GM23338 (cell line): ENCODE data around the gene ELFN1. TPM values are rescaled to one million over a fixed set of nuclear protein-coding genes. Genes with fewer than 3 reads are reported as not detected.

Experiments used
- ATAC-seq: fragments of 200-7000 bp; cut with Tn5 transposase; 3 replicates; pipeline ENCODE4 v1.9.1; 2020
- DNase-seq: peaks from one replicate; pipeline ENCODE4 v3.0.0-alpha.2; 2015; ENCODE audit warnings: low spot score
- H2AFZ ChIP-seq: fragments of 200-600 bp; sonication (generic); 2 replicates; pipeline ENCODE4 v1.8.0; 2016; ENCODE audit warnings: antibody characterized with exemption, mild to moderate bottlenecking, moderate library complexity
- H3F3A ChIP-seq: fragments of 200-600 bp; sonication (generic); replicated peaks from 2 replicates; pipeline ENCODE4 v1.8.0; 2017; ENCODE audit warnings: antibody characterized with exemption, mixed run types, low read depth
- H3K27ac ChIP-seq: fragments of 200-600 bp; sonication (generic); 2 replicates; pipeline ENCODE4 v1.6.1; 2016; ENCODE audit warnings: low read depth
- H3K27me3 ChIP-seq: fragments of 200-600 bp; sonication (generic); 2 replicates; pipeline ENCODE4 v1.8.0; 2016; ENCODE audit warnings: mild to moderate bottlenecking, mixed run types, moderate library complexity; ENCODE audit not compliant: insufficient read depth
- H3K36me3 ChIP-seq: fragments of 200-600 bp; sonication (generic); 2 replicates; pipeline ENCODE4 v1.8.0; 2016; ENCODE audit warnings: mild to moderate bottlenecking; ENCODE audit not compliant: insufficient read depth
- H3K4me1 ChIP-seq: fragments of 200-600 bp; sonication (generic); 2 replicates; pipeline ENCODE4 v1.8.0; 2016; ENCODE audit warnings: mild to moderate bottlenecking, moderate library complexity; ENCODE audit not compliant: insufficient read depth
- H3K4me2 ChIP-seq: fragments of 200-600 bp; sonication (generic); 2 replicates; pipeline ENCODE4 v1.7.1; 2017; ENCODE audit warnings: mixed run types
- H3K4me3 ChIP-seq: fragments of 200-600 bp; sonication (generic); 2 replicates; pipeline ENCODE4 v1.6.1; 2016; ENCODE audit warnings: mixed run types
- H3K79me2 ChIP-seq: fragments of 200-600 bp; sonication (generic); replicated peaks from 2 replicates; pipeline ENCODE4 v1.8.0; 2017; ENCODE audit warnings: mild to moderate bottlenecking; ENCODE audit not compliant: insufficient read depth
- H3K9me2 ChIP-seq: fragments of 200-600 bp; sonication (generic); 2 replicates; pipeline ENCODE4 v1.8.0; 2017; ENCODE audit not compliant: insufficient read depth
- H4K20me1 ChIP-seq: fragments of 200-600 bp; sonication (generic); replicated peaks from 2 replicates; pipeline ENCODE4 v1.8.0; 2017; ENCODE audit warnings: mild to moderate bottlenecking; ENCODE audit not compliant: insufficient read depth
- H3K27ac Mint-ChIP-seq: 2 replicates; pipeline ENCODE4 v1.8.0; 2020; ENCODE audit warnings: inconsistent platforms, mild to moderate bottlenecking, moderate library complexity, mixed read lengths
- H3K27me3 Mint-ChIP-seq: 3 replicates; pipeline ENCODE4 v1.8.0; 2022; ENCODE audit warnings: low read depth, mild to moderate bottlenecking, moderate library complexity, mixed read lengths, inconsistent platforms; ENCODE audit not compliant: insufficient read depth, poor library complexity
- H3K36me3 Mint-ChIP-seq: 3 replicates; pipeline ENCODE4 v1.8.0; 2021; ENCODE audit warnings: low read depth, mild to moderate bottlenecking, inconsistent platforms, moderate library complexity, mixed read lengths
- H3K4me1 Mint-ChIP-seq: 3 replicates; pipeline ENCODE4 v1.8.0; 2020; ENCODE audit warnings: mild to moderate bottlenecking, inconsistent platforms, mixed read lengths
- H3K4me3 Mint-ChIP-seq: 3 replicates; pipeline ENCODE4 v1.8.0; 2021; ENCODE audit warnings: moderate library complexity, mild to moderate bottlenecking, inconsistent platforms, mixed read lengths
- H3K9me3 Mint-ChIP-seq: 3 replicates; pipeline ENCODE4 v1.8.0; 2020; ENCODE audit warnings: moderate library complexity, mild to moderate bottlenecking, inconsistent platforms, mixed read lengths
- EZH2 ChIP-seq: fragments of 200-600 bp; sonication (generic); IDR thresholded peaks from one replicate; pipeline ENCODE4 v1.8.0; 2017; ENCODE audit warnings: antibody characterized with exemption, mild to moderate bottlenecking, low read depth; ENCODE audit not compliant: unreplicated experiment
- EZH2phosphoT487 ChIP-seq: fragments of 200-600 bp; sonication (generic); IDR thresholded peaks from one replicate; pipeline ENCODE4 v1.8.1; 2018; ENCODE audit warnings: antibody characterized with exemption; ENCODE audit not compliant: unreplicated experiment
- JUNB ChIP-seq: IDR thresholded peaks from one replicate; pipeline ENCODE4 v1.6.1; 2016; ENCODE audit warnings: antibody characterized with exemption; ENCODE audit not compliant: unreplicated experiment
- POLR2AphosphoS5 ChIP-seq: IDR thresholded peaks from 2 replicates; pipeline ENCODE4 v1.6.1; 2016; ENCODE audit warnings: antibody characterized with exemption, low read depth
- ZNF331 ChIP-seq: fragments of 250-450 bp; sonication (Bioruptor Pico); IDR thresholded peaks from 2 replicates; pipeline ENCODE4 v1.5.0; 2020; ENCODE audit warnings: low read depth, mild to moderate bottlenecking, moderate library complexity
- polyA plus RNA-seq: library from polyadenylated mRNA; unstranded; fragments of >200 nt; fragmentation: Nextera tagmentation; extraction: Ambion mirVana; gene quantifications from 2 replicates; pipeline ENCODE4 v1.2.1, GENCODE V29; 2016
- total RNA-seq: library from RNA; depleted of rRNA; stranded (reverse); fragments of >200 nt; shearing (Covaris generic); gene quantifications from 2 replicates; pipeline ENCODE4 v1.2.3, GENCODE V29; 2014
- TF ChIP-seq, protein P1 (sequence below), 2 experiments: fragments of 200-600 bp in 1 of 2; sonication (generic) in 1 of 2; conservative IDR thresholded peaks; 2 replicates each; pipeline versions ENCODE4 v1.5.1 to v1.6.1; 2016 to 2017; ENCODE audit warnings: antibody characterized with exemption in 2 of 2, low read depth in 2 of 2, mild to moderate bottlenecking in 2 of 2, moderate library complexity in 1 of 2
- TF ChIP-seq, protein P2 (sequence below): IDR thresholded peaks from 2 replicates; pipeline ENCODE4 v1.6.1; 2016; ENCODE audit warnings: antibody characterized with exemption
- TF ChIP-seq, protein P3 (sequence below): IDR thresholded peaks from one replicate; pipeline ENCODE4 v1.6.1; 2018; ENCODE audit warnings: antibody characterized with exemption; ENCODE audit not compliant: unreplicated experiment
- TF ChIP-seq, protein P4 (sequence below): fragments of 250-450 bp; sonication (Bioruptor Pico); IDR thresholded peaks from 2 replicates; pipeline ENCODE4 v1.5.0; 2020; ENCODE audit warnings: mild to moderate bottlenecking, moderate library complexity

ELFN1 gene
- total and polyA plus RNA-seq, 2 experiments from 2014 or later, result 0.08 to 3.5 TPM

DNA sequence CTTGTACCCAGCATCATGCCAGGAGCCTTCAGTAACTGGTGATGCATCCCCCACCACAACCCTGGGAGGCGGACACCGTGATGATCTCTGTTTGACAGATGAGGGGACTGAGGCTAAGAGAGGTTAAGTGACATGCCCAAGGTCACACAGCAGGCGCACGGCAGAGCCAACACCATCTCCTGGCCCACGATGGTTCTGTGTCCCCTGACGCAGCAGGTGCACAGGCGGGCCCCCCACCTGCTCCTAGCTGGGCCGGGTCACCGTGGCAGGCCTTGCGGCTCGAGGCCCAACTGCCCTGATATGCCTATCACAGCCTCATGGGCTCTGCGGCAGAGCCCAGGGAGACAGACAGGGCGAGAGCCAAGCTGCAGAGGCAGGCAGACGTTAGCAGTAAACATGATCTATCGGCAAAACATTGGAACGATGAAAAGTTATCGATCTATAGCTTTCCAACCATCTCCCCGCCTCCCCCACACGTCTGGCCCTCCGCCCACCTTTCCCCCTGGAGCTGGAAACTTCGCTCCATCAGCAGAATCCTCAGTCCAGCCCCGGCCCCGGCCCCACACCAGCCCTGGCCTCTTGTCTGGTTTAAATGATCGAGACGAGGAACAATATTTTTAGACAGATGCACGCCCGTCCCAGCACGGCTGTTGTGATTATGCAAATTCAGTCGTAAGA is 65.9 kb downstream of the ELFN1 start:
- ATAC-seq (no peak), DNase-seq (no peak)
- Mint-ChIP-seq H3K4me3 (no peak overlapping the region), H3K36me3 (no peaks in the 10 kb centered on the region), H3K4me1 (no peaks in the 10 kb centered on the region), H3K27ac (no peak overlapping the region), H3K9me3 (peaks cover 3% of the 10 kb centered on the region; the same call in 1 of the 3 replicates), H3K27me3 (peaks cover 8% of the 10 kb centered on the region)
- Histone ChIP-seq H3K9me2 (no peaks in the 10 kb centered on the region), H2AFZ (no peak overlapping the region), H3K27ac (no peak overlapping the region), H3K79me2 (no peaks in the 10 kb centered on the region), H3K4me3 (no peak overlapping the region), H4K20me1 (no peaks in the 10 kb centered on the region), H3F3A (no peaks in the 10 kb centered on the region), H3K4me1 (no peaks in the 10 kb centered on the region), H3K27me3 (no peaks in the 10 kb centered on the region), H3K4me2 (no peak overlapping the region), H3K36me3 (no peaks in the 10 kb centered on the region)
- TF ChIP-seq EZH2 (no peak), POLR2AphosphoS5 (no peak), EZH2phosphoT487 (no peak), JUNB (no peak)
- TF ChIP-seq, protein P1, sequence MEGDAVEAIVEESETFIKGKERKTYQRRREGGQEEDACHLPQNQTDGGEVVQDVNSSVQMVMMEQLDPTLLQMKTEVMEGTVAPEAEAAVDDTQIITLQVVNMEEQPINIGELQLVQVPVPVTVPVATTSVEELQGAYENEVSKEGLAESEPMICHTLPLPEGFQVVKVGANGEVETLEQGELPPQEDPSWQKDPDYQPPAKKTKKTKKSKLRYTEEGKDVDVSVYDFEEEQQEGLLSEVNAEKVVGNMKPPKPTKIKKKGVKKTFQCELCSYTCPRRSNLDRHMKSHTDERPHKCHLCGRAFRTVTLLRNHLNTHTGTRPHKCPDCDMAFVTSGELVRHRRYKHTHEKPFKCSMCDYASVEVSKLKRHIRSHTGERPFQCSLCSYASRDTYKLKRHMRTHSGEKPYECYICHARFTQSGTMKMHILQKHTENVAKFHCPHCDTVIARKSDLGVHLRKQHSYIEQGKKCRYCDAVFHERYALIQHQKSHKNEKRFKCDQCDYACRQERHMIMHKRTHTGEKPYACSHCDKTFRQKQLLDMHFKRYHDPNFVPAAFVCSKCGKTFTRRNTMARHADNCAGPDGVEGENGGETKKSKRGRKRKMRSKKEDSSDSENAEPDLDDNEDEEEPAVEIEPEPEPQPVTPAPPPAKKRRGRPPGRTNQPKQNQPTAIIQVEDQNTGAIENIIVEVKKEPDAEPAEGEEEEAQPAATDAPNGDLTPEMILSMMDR (conservative IDR thresholded peaks at IDR 0.05; ENCODE audit: low read depth in 2 of 2), result no peak
- TF ChIP-seq, protein P2, sequence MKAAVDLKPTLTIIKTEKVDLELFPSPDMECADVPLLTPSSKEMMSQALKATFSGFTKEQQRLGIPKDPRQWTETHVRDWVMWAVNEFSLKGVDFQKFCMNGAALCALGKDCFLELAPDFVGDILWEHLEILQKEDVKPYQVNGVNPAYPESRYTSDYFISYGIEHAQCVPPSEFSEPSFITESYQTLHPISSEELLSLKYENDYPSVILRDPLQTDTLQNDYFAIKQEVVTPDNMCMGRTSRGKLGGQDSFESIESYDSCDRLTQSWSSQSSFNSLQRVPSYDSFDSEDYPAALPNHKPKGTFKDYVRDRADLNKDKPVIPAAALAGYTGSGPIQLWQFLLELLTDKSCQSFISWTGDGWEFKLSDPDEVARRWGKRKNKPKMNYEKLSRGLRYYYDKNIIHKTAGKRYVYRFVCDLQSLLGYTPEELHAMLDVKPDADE, result no peak

DNA sequence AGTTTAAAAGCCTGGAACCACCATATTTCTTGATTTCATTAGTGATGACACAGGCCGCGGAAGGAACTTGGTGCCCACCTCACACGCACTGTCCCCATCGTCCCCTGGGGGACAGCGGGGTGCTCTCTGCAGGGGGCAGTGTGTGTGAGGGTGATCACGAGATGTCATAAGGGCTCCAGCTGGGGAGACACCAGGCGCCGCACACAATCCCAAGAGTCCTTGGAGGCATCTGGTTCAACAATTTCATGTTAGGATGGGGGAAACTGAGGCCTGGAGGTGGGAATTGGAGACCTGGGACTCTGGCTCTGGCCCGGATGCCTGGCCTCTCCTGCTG is 66.4 kb downstream of the ELFN1 start:
- no peak overlapping the region for H3K27ac ChIP-seq
- H4K20me1 ChIP-seq, result no peaks in the 10 kb centered on the region
- peaks cover 8% of the 10 kb centered on the region for H3K27me3 Mint-ChIP-seq
- no peaks in the 10 kb centered on the region for H3K27me3 ChIP-seq
- no peak overlapping the region for H3K4me3 Mint-ChIP-seq
- H3K4me2 ChIP-seq, result no peak overlapping the region
- H3K4me1 Mint-ChIP-seq, result no peaks in the 10 kb centered on the region
- no peak overlapping the region for H2AFZ ChIP-seq
- no peaks in the 10 kb centered on the region for H3K9me2 ChIP-seq
- no peaks in the 10 kb centered on the region for H3K36me3 ChIP-seq
- no peaks in the 10 kb centered on the region for H3F3A ChIP-seq
- H3K4me1 ChIP-seq, result no peaks in the 10 kb centered on the region
- no peaks in the 10 kb centered on the region for H3K9me3 Mint-ChIP-seq
- ATAC-seq (no peak), DNase-seq (no peak)
- H3K36me3 Mint-ChIP-seq, result no peaks in the 10 kb centered on the region
- no peak overlapping the region for H3K27ac Mint-ChIP-seq
- no peaks in the 10 kb centered on the region for H3K79me2 ChIP-seq
- no peak overlapping the region for H3K4me3 ChIP-seq
- no peak for TF ChIP-seq ZNF331 (CRISPR knock-in tag)
- TF ChIP-seq, protein P3, sequence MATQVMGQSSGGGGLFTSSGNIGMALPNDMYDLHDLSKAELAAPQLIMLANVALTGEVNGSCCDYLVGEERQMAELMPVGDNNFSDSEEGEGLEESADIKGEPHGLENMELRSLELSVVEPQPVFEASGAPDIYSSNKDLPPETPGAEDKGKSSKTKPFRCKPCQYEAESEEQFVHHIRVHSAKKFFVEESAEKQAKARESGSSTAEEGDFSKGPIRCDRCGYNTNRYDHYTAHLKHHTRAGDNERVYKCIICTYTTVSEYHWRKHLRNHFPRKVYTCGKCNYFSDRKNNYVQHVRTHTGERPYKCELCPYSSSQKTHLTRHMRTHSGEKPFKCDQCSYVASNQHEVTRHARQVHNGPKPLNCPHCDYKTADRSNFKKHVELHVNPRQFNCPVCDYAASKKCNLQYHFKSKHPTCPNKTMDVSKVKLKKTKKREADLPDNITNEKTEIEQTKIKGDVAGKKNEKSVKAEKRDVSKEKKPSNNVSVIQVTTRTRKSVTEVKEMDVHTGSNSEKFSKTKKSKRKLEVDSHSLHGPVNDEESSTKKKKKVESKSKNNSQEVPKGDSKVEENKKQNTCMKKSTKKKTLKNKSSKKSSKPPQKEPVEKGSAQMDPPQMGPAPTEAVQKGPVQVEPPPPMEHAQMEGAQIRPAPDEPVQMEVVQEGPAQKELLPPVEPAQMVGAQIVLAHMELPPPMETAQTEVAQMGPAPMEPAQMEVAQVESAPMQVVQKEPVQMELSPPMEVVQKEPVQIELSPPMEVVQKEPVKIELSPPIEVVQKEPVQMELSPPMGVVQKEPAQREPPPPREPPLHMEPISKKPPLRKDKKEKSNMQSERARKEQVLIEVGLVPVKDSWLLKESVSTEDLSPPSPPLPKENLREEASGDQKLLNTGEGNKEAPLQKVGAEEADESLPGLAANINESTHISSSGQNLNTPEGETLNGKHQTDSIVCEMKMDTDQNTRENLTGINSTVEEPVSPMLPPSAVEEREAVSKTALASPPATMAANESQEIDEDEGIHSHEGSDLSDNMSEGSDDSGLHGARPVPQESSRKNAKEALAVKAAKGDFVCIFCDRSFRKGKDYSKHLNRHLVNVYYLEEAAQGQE, result no peak
- TF ChIP-seq POLR2AphosphoS5, result no peak
- TF ChIP-seq, protein P4, sequence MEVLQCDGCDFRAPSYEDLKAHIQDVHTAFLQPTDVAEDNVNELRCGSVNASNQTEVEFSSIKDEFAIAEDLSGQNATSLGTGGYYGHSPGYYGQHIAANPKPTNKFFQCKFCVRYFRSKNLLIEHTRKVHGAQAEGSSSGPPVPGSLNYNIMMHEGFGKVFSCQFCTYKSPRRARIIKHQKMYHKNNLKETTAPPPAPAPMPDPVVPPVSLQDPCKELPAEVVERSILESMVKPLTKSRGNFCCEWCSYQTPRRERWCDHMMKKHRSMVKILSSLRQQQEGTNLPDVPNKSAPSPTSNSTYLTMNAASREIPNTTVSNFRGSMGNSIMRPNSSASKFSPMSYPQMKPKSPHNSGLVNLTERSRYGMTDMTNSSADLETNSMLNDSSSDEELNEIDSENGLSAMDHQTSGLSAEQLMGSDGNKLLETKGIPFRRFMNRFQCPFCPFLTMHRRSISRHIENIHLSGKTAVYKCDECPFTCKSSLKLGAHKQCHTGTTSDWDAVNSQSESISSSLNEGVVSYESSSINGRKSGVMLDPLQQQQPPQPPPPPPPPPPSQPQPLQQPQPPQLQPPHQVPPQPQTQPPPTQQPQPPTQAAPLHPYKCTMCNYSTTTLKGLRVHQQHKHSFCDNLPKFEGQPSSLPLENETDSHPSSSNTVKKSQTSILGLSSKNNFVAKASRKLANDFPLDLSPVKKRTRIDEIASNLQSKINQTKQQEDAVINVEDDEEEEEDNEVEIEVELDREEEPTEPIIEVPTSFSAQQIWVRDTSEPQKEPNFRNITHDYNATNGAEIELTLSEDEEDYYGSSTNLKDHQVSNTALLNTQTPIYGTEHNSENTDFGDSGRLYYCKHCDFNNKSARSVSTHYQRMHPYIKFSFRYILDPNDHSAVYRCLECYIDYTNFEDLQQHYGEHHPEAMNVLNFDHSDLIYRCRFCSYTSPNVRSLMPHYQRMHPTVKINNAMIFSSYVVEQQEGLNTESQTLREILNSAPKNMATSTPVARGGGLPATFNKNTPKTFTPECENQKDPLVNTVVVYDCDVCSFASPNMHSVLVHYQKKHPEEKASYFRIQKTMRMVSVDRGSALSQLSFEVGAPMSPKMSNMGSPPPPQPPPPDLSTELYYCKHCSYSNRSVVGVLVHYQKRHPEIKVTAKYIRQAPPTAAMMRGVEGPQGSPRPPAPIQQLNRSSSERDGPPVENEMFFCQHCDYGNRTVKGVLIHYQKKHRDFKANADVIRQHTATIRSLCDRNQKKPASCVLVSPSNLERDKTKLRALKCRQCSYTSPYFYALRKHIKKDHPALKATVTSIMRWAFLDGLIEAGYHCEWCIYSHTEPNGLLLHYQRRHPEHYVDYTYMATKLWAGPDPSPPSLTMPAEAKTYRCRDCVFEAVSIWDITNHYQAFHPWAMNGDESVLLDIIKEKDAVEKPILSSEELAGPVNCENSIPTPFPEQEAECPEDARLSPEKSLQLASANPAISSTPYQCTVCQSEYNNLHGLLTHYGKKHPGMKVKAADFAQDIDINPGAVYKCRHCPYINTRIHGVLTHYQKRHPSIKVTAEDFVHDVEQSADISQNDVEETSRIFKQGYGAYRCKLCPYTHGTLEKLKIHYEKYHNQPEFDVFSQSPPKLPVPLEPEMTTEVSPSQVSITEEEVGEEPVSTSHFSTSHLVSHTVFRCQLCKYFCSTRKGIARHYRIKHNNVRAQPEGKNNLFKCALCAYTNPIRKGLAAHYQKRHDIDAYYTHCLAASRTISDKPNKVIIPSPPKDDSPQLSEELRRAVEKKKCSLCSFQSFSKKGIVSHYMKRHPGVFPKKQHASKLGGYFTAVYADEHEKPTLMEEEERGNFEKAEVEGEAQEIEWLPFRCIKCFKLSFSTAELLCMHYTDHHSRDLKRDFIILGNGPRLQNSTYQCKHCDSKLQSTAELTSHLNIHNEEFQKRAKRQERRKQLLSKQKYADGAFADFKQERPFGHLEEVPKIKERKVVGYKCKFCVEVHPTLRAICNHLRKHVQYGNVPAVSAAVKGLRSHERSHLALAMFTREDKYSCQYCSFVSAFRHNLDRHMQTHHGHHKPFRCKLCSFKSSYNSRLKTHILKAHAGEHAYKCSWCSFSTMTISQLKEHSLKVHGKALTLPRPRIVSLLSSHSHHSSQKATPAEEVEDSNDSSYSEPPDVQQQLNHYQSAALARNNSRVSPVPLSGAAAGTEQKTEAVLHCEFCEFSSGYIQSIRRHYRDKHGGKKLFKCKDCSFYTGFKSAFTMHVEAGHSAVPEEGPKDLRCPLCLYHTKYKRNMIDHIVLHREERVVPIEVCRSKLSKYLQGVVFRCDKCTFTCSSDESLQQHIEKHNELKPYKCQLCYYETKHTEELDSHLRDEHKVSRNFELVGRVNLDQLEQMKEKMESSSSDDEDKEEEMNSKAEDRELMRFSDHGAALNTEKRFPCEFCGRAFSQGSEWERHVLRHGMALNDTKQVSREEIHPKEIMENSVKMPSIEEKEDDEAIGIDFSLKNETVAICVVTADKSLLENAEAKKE (CRISPR knock-in tag), result no peak
